Lower leg skin (tissue), 3 donors: Measurements from ENCODE around the gene F10.
"Not testable (repeated sequence)": the region's sequence is repeated elsewhere in the genome, so short reads cannot be mapped to it uniquely, and the experiment has no call there.

ENCODE experiments used
- POLR2A ChIP-seq, 2 donors: fragments of 450-650 bp; IDR thresholded peaks; one replicate each; pipeline ENCODE4 v1.6.1; 2016 to 2017; ENCODE audit warnings: antibody characterized with exemption in 2 of 2, mild to moderate bottlenecking in 1 of 2, moderate library complexity in 1 of 2
- TF ChIP-seq, protein P1 (sequence below), 3 donors: fragments of 450-650 bp; IDR thresholded peaks; one replicate each; pipeline ENCODE4 v1.5.1; 2016; ENCODE audit warnings: antibody characterized with exemption in 3 of 3, mild to moderate bottlenecking in 3 of 3, moderate library complexity in 2 of 3

DNA sequence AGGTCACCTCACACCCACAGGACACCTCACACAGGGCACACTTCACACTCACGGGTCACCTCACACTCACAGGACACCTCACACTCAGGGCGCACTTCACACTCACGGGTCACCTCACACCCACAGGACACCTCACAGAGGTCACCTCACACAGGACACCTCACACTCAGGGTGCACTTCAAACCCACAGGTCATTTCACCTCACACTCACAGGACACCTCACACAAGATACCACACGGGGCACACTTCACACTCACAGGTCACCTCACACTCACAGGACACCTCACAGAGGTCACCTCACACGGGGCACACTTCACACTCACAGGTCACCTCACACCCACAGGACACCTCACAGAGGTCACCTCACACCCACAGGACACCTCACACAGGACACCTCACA is 10.8 kb upstream of the F10 start:
- TF ChIP-seq, protein P1, sequence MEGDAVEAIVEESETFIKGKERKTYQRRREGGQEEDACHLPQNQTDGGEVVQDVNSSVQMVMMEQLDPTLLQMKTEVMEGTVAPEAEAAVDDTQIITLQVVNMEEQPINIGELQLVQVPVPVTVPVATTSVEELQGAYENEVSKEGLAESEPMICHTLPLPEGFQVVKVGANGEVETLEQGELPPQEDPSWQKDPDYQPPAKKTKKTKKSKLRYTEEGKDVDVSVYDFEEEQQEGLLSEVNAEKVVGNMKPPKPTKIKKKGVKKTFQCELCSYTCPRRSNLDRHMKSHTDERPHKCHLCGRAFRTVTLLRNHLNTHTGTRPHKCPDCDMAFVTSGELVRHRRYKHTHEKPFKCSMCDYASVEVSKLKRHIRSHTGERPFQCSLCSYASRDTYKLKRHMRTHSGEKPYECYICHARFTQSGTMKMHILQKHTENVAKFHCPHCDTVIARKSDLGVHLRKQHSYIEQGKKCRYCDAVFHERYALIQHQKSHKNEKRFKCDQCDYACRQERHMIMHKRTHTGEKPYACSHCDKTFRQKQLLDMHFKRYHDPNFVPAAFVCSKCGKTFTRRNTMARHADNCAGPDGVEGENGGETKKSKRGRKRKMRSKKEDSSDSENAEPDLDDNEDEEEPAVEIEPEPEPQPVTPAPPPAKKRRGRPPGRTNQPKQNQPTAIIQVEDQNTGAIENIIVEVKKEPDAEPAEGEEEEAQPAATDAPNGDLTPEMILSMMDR (IDR thresholded peaks at IDR 0.05), result not testable (repeated sequence)
- not testable (repeated sequence) for TF ChIP-seq POLR2A (IDR thresholded peaks at IDR 0.05)
